CD4-positive, CD25-positive, alpha-beta regulatory T cell (primary cell): ENCODE results near the gene ATP2C2. TPM values are rescaled to one million over a fixed set of nuclear protein-coding genes. Genes with fewer than 3 reads are reported as not detected.

Experiments used
- ATAC-seq, 2 donors: fragments of 150-1000 bp; cut with Tn5 transposase; one replicate each; pipeline ENCODE4 v1.10.0; 2021; ENCODE audit warnings: low read depth in 2 of 2, moderate number of reproducible peaks in 2 of 2, moderate library complexity in 1 of 2
- DNase-seq, 3 donors: peaks; one replicate each; pipeline versions ENCODE4 v3.0.0 to v3.0.0-alpha.2; 2012 to 2022; ENCODE audit warnings: mixed read lengths in 1 of 3
- H3K27ac ChIP-seq: one replicate; pipeline ENCODE4 v1.7.0; 2013; ENCODE audit warnings: mild to moderate bottlenecking, low read length; ENCODE audit not compliant: insufficient read depth, poor library complexity, severe bottlenecking
- H3K27me3 ChIP-seq: one replicate; pipeline ENCODE4 v1.7.0; 2013; ENCODE audit warnings: low read length; ENCODE audit not compliant: control insufficient read depth, insufficient read depth
- H3K36me3 ChIP-seq: one replicate; pipeline ENCODE4 v1.7.0; 2013; ENCODE audit warnings: mild to moderate bottlenecking, low read length, moderate library complexity; ENCODE audit not compliant: control insufficient read depth, insufficient read depth
- H3K4me1 ChIP-seq: 2 replicates; pipeline ENCODE4 v1.7.0; 2013; ENCODE audit warnings: mild to moderate bottlenecking, low read length; ENCODE audit not compliant: insufficient read depth, control insufficient read depth, poor library complexity, severe bottlenecking
- H3K4me3 ChIP-seq: one replicate; pipeline ENCODE4 v1.7.0; 2013; ENCODE audit warnings: low read depth, mild to moderate bottlenecking, low read length, moderate library complexity
- H3K9me3 ChIP-seq, 2 experiments: 1 replicate in 1 of 2; 2 replicates in 1 of 2; pipeline ENCODE4 v1.7.0; 2013; ENCODE audit warnings: low read length in 2 of 2, mild to moderate bottlenecking in 1 of 2, moderate library complexity in 1 of 2; ENCODE audit not compliant: control insufficient read depth in 2 of 2
- H3K27ac Mint-ChIP-seq, 3 donors: one replicate each; pipeline ENCODE4 v1.8.0; 2020 to 2022; ENCODE audit warnings: mild to moderate bottlenecking in 3 of 3, mixed read lengths in 3 of 3, moderate library complexity in 2 of 3
- H3K27me3 Mint-ChIP-seq: one replicate; pipeline ENCODE4 v1.8.0; 2022; ENCODE audit warnings: mild to moderate bottlenecking, mixed read lengths
- H3K36me3 Mint-ChIP-seq: one replicate; pipeline ENCODE4 v1.8.0; 2020; ENCODE audit warnings: mixed read lengths
- H3K4me1 Mint-ChIP-seq, 4 donors: one replicate each; pipeline ENCODE4 v1.8.0; 2020 to 2022; ENCODE audit warnings: mixed read lengths in 4 of 4, mild to moderate bottlenecking in 1 of 4
- H3K4me3 Mint-ChIP-seq, 4 donors: one replicate each; pipeline ENCODE4 v1.8.0; 2020 to 2022; ENCODE audit warnings: mild to moderate bottlenecking in 4 of 4, mixed read lengths in 4 of 4, moderate library complexity in 3 of 4
- H3K9me3 Mint-ChIP-seq, 7 donors: one replicate each; pipeline ENCODE4 v1.8.0; 2020 to 2022; ENCODE audit warnings: mixed read lengths in 7 of 7, mild to moderate bottlenecking in 3 of 7, moderate library complexity in 2 of 7
- polyA plus RNA-seq, 4 donors: library from polyadenylated mRNA; unstranded; fragments of 300-500 nt; fragmentation: Illumina TruSeq; gene quantifications; one replicate each; pipeline ENCODE4 v1.2.3, GENCODE V29; 2021
- total RNA-seq: library from RNA; stranded (reverse); gene quantifications from one replicate; pipeline ENCODE4 v1.2.3, GENCODE V29; 2022

ATP2C2 gene
- total and polyA plus RNA-seq, 5 donors from 2014 or later: 0.10 TPM; not detected in 4

DNA sequence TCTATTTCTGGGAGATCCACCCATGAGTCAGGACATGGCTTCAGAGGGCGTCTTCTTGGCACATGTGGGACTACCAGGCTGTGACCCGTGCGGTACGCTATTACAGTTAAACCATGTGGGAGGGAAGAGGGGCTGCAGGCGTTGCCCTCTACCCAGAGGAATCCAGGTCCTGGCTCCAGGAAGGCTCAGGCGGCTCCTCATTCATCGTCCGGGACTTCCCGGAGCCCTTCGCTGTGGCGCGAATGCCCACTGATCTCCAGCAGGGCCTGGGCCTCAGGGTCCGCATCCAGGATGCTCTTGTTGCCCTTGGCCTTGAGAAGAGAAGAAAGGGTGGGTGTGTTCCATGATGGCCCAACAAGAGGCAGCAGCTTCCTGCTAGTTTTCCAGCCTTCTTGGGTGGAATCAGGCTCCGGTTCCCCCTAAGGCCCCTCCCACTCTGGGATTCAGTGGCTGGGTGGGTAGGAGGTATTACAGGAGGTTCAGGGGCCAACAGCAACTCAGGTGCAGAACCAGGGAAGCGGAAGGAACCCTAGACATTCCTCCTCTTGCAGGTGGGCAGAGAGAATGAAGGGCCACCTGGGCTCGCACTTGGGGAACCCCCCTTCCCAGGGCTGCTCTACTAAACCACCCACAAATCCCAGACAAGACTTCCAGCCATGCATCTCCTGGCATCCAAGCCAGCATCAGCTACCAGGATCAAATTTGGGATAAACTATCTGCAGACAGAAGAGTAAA is 111.5 kb downstream of the ATP2C2 start:
- Histone ChIP-seq H3K27me3 (no peaks in the 10 kb centered on the region), H3K27ac (no peak overlapping the region), H3K4me1 (no peaks in the 10 kb centered on the region), H3K9me3 (no peaks in the 10 kb centered on the region), H3K4me3 (no peak overlapping the region), H3K36me3 (peaks cover 12% of the 10 kb centered on the region)
- DNase-seq (no peak), ATAC-seq (no peak)
- H3K4me1 Mint-ChIP-seq: peaks cover 0 to 3% (median 0%) of the 10 kb centered on the region in 4 donors
- H3K36me3 Mint-ChIP-seq: peaks cover 20% of the 10 kb centered on the region
- no peak overlapping the region for H3K27ac Mint-ChIP-seq
- no peak overlapping the region for H3K4me3 Mint-ChIP-seq
- no peaks in the 10 kb centered on the region for H3K27me3 Mint-ChIP-seq
- peaks cover 0 to 4% (median 0%) of the 10 kb centered on the region in 7 donors for H3K9me3 Mint-ChIP-seq

DNA sequence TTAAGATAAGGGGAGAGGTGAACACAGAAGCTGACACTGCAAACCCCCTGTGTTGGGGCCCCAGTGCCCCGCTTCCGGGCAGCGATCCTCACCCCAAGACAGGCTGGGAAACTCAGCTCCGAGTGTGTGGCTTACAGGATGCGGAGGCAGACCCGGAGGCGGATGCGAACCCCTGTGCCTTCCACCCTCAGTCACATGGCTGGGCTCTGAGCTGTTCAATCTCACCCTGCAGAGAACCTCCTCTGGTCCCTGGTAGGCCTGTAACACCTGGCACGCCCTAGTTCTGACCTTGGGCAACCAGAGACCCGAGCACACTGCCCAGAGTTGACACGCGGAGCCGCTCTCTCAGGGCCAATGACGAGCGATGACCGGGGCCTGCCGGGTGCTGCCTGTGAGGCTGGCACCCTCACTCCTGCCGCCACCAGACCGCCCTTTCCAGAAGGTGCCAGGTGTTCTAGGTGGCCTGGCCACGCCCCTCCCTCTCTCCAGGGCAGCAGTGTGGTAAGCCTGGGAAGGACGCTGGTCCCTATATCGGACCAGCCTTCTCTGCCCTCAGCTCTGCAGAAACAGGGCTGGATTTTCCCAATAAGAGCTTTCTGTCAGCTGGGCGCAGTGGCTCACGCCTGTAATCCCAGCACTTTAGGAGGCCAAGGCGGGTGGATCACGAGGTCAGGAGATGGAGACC is 112.9 kb downstream of the ATP2C2 start:
- DNase-seq (no peak), ATAC-seq (no peak)
- H3K4me1 ChIP-seq: no peaks in the 10 kb centered on the region
- H3K36me3 Mint-ChIP-seq: peaks cover 20% of the 10 kb centered on the region
- H3K9me3 Mint-ChIP-seq: no peaks in the 10 kb centered on the region
- H3K27me3 Mint-ChIP-seq: no peaks in the 10 kb centered on the region
- H3K9me3 ChIP-seq: no peaks in the 10 kb centered on the region
- peaks cover 18% of the 10 kb centered on the region for H3K36me3 ChIP-seq
- H3K27ac ChIP-seq: no peak overlapping the region
- H3K27ac Mint-ChIP-seq: peak overlapping the region in 1 of 3 donors; percentile 49
- no peaks in the 10 kb centered on the region for H3K4me1 Mint-ChIP-seq
- H3K27me3 ChIP-seq: no peaks in the 10 kb centered on the region
- no peak overlapping the region for H3K4me3 ChIP-seq
- H3K4me3 Mint-ChIP-seq: no peak overlapping the region

DNA sequence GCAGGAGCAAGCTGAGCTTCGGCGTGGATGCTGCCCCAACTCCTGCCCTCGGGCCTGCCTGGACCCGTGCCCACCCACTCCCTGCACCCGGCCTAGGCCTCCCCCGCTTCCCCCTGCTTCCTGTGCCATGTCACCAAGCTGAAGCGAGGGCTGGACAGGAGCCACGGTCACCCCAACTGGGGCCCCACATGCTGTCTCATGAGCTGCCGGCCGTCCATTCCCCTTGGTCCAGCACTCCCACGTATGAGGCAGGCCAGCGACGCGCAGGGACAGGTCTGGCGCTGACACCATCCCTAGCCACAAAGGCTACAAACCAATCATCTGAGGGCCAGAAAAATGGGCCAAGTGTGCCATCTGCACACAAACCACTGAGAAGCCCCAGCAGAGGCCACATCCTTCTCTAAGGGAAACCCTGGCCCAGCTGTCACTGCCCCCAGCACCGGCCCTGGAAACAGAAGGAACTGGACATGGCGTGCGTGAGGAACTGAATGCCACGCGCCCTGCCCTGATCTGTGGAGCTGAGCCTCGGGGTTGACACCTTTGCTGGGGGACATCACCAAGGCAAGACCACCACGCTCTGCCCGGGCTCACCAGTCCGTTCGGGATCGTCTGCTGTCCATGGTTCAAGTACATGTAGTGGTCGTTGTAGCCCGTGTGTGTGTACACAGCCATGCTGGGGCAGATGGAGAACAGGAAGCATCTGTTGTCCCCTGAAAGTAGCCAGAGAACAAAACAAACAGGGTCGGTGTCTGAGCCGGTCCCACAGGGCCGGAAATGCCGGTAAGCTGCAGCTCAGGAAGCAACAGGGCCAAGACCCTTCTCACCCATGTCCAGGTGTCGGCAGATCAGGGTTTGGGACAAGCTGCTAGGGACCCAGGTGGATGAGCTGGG is 113.9 kb downstream of the ATP2C2 start:
- Histone ChIP-seq H3K4me1 (no peaks in the 10 kb centered on the region), H3K27ac (no peak overlapping the region), H3K4me3 (no peak overlapping the region), H3K36me3 (peaks cover 25% of the 10 kb centered on the region), H3K27me3 (no peaks in the 10 kb centered on the region), H3K9me3 (no peaks in the 10 kb centered on the region)
- no peaks in the 10 kb centered on the region for H3K4me1 Mint-ChIP-seq
- H3K9me3 Mint-ChIP-seq: no peaks in the 10 kb centered on the region
- no peaks in the 10 kb centered on the region for H3K27me3 Mint-ChIP-seq
- H3K36me3 Mint-ChIP-seq: peaks cover 24% of the 10 kb centered on the region
- no peak overlapping the region for H3K4me3 Mint-ChIP-seq
- H3K27ac Mint-ChIP-seq: peak overlapping the region in 1 of 3 donors; percentile 56
- DNase-seq (no peak), ATAC-seq (no peak)

DNA sequence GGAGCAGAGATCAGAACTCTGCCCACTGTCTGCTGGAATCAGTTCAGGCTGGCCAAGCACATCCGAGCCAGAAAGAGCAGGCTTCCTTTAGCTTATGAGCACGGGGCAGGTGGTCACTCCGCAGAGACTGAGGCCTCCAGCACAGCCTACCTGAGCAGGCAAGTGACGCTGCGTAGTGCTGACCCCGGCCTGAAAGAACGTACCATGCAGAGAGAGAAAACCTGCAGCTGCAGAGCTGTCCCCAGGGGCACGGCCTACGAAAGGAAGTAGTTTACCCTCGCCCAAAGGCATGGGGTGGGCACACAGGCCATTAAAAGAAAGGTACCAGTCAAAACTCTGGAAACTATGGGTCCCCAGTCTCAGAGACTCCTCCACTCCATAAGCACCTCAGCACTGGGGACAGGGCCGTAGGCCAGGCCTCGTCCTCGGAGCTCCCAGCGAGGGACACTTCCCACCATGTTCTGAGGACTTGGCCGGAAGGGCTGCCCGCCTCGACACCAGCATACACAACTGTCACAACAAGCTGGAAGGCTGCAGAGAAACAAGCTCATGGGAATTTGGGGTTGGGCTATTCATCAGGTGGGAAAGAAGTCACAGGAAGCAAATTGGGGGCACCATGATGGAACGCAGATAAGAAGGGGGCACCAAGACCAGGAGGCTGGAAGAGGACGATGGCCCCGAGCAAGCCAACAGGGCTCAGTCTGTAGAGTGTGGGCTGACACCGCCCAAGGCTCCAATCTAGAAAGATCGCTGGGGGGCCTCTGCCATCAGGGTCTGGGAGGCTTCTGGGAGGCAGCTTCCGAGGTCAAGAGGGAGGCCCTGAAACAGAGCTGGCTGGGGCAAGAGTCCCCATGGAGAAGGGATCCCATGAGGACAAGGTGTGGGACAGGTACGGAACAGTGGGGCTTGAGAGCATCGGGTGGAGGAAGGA is 114.9 kb downstream of the ATP2C2 start:
- H3K4me1 Mint-ChIP-seq: no peaks in the 10 kb centered on the region
- DNase-seq: no peak
- peak overlapping the region in 1 of 4 donors; percentile 48 for H3K4me3 Mint-ChIP-seq
- Histone ChIP-seq H3K4me3 (no peak overlapping the region), H3K4me1 (no peaks in the 10 kb centered on the region), H3K9me3 (no peaks in the 10 kb centered on the region), H3K36me3 (peaks cover 31% of the 10 kb centered on the region), H3K27ac (no peak overlapping the region), H3K27me3 (no peaks in the 10 kb centered on the region)
- no peak for ATAC-seq
- peaks cover 22% of the 10 kb centered on the region for H3K36me3 Mint-ChIP-seq
- H3K9me3 Mint-ChIP-seq: no peaks in the 10 kb centered on the region
- no peaks in the 10 kb centered on the region for H3K27me3 Mint-ChIP-seq
- H3K27ac Mint-ChIP-seq: peak overlapping the region in 1 of 3 donors; percentile 29

DNA sequence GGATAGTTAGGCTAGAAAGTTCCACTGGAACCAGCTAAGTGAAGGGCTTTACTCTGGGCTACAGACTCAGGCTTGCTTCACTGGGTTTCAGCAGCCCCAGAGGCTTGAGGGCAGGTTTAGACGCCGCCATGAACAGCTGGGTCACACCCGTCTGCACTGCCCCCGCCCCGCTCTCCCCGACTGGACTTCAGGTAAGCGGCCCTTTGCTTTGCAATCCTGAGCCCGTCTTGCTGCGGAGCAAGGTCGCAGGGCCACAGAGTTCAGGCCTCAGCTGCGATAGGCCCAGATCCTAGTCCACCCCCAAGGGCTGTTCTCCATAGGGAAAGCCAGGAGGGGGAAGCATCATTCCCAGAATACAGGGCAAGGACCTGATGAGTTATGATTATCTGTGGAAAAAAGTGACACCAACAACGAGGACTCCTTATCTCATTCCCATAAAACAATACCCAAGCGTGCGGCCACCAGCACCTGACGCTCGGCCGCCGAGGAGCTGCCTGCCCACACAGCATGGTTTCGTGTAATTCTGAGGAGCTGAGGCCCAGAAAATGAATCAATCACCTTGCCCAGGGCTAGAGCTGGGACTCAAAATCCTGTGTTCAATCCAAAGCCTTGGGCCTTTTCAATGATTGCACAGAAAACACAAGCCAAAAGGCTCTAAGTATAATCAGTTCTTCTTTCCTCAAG is 115.7 kb downstream of the ATP2C2 start:
- H3K4me3 ChIP-seq: no peak overlapping the region
- H3K36me3 ChIP-seq: peaks cover 38% of the 10 kb centered on the region
- no peak for ATAC-seq
- H3K9me3 ChIP-seq: no peaks in the 10 kb centered on the region
- peak overlapping the region in 1 of 3 donors; percentile 26 for H3K27ac Mint-ChIP-seq
- no peaks in the 10 kb centered on the region for H3K4me1 ChIP-seq
- no peaks in the 10 kb centered on the region for H3K27me3 ChIP-seq
- H3K36me3 Mint-ChIP-seq: peaks cover 14% of the 10 kb centered on the region
- H3K4me1 Mint-ChIP-seq: no peaks in the 10 kb centered on the region
- no peak overlapping the region for H3K4me3 Mint-ChIP-seq
- H3K9me3 Mint-ChIP-seq: no peaks in the 10 kb centered on the region
- H3K27ac ChIP-seq: no peak overlapping the region
- no peak for DNase-seq
- no peaks in the 10 kb centered on the region for H3K27me3 Mint-ChIP-seq

DNA sequence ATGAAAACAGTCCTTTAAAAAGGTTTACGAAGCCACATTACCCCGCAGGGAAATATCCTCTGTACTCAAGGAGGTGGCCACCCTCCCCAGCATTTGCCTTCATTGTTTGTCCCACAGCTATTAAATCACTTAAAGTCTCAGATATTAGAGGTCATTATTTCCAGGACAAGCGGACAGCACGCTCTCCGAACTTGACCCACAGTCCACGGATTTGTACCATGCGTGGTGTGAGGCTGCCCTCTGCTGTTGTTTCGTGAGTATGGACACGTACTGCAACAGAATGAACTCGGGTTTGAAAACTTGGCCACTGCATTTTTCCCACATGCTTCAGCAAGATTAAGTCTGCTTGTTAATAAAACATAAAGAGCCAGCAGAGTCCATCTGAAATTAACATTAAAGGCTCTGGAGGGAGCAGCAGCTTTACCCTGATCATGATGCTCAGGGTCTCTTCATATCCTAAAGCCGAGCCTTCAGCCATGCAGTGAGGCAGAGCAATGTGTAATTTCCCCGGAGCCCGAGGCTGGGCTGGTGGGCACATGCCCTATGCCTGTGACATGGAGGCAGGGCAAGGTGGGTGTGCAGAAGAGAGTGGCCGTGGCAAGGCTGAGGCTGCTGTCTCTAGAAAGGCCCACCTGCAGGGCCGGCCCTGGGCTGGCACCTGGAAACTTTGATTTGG is 116.4 kb downstream of the ATP2C2 start:
- no peak overlapping the region for H3K4me3 ChIP-seq
- Mint-ChIP-seq H3K36me3 (peaks cover 12% of the 10 kb centered on the region), H3K4me1 (no peaks in the 10 kb centered on the region), H3K4me3 (peak overlapping the region in 1 of 4 donors; percentile 38), H3K27ac (peak overlapping the region in 1 of 3 donors; percentile 26), H3K9me3 (no peaks in the 10 kb centered on the region), H3K27me3 (no peaks in the 10 kb centered on the region)
- ATAC-seq (no peak), DNase-seq (no peak)
- no peaks in the 10 kb centered on the region for H3K4me1 ChIP-seq
- H3K27ac ChIP-seq: no peak overlapping the region
- H3K36me3 ChIP-seq: peaks cover 44% of the 10 kb centered on the region
- H3K9me3 ChIP-seq: no peaks in the 10 kb centered on the region
- no peaks in the 10 kb centered on the region for H3K27me3 ChIP-seq
